ENCODE data around the gene SEMA6B. TPM values are rescaled to one million over a fixed set of nuclear protein-coding genes. Genes with fewer than 3 reads are reported as not detected.

SEMA6B gene
- 0.43 and 1.3 TPM in 2 replicates for total RNA-seq

GRCh38 chr19:4559569-4559968, at the start of gene SEMA6B:
TSS of gene SEMA6B (minus strand) at chr19:4559684. CDS start at chr19:4558457, 1,227 bp downstream.

GRCh38 chr19:4539693-4540581, 19.5 kb downstream of the SEMA6B start, which contains the start of gene LRG1:
TSS of gene LRG1 (minus strand) at chr19:4540036. CDS start at chr19:4540013, 23 bp downstream.

GRCh38 chr19:4534836-4535658, 24.4 kb downstream of the SEMA6B start, which contains the start of gene PLIN5:
TSS of gene PLIN5 (minus strand) at chr19:4535224. CDS start at chr19:4534074, 1,150 bp downstream.

GRCh38 chr19:4518345-4519171, 40.9 kb downstream of the SEMA6B start, which contains the start of gene PLIN4:
TSS of gene PLIN4 (minus strand) at chr19:4518486. CDS start at chr19:4518272, 214 bp downstream.

Other genes starting within 250 kb of the SEMA6B start
- 3.1 and 5.5 TPM in 2 replicates for gene STAP2, start 220.9 kb downstream of the SEMA6B start, total RNA-seq
- 2.9 and 9.2 TPM in 2 replicates for gene MPND, start 216.1 kb downstream of the SEMA6B start, total RNA-seq
- gene SH3GL1, start 159.1 kb downstream of the SEMA6B start, total RNA-seq = 60.6 and 137 TPM in 2 replicates
- 3.5 and 36.8 TPM in 2 replicates for gene CHAF1A, start 157.0 kb downstream of the SEMA6B start, total RNA-seq
- 97.2 and 170 TPM in 2 replicates for gene UBXN6, start 101.9 kb downstream of the SEMA6B start, total RNA-seq
- 62.3 and 67.0 TPM in 2 replicates for gene HDGFL2, start 87.4 kb downstream of the SEMA6B start, total RNA-seq
- gene PLIN4, start 41.2 kb downstream of the SEMA6B start, total RNA-seq = under 0.01 TPM in 2 replicates
- under 0.01 TPM in 1 of 2 replicates, not detected in the other for gene PLIN5, start 24.5 kb downstream of the SEMA6B start, total RNA-seq
- gene LRG1, start 19.6 kb downstream of the SEMA6B start, total RNA-seq = under 0.01 TPM in 1 of 2 replicates, not detected in the other
- gene TNFAIP8L1, start 79.8 kb upstream of the SEMA6B start, total RNA-seq = 2.2 and 7.6 TPM in 2 replicates
- gene MYDGF, start 110.7 kb upstream of the SEMA6B start, total RNA-seq = 159 and 290 TPM in 2 replicates
- gene DPP9, start 164.2 kb upstream of the SEMA6B start, total RNA-seq = 85.8 and 87.1 TPM in 2 replicates
- 15.5 and 24.3 TPM in 2 replicates for gene FEM1A, start 232.1 kb upstream of the SEMA6B start, total RNA-seq

Measured in placental pericyte (primary cell).